H54 (cell line): ENCODE results near the gene RASSF4.

Source experiments
- DNase-seq: peaks from one replicate; pipeline ENCODE4 v3.0.0; 2011; ENCODE audit warnings: low spot score, mixed read lengths; ENCODE audit not compliant: insufficient read length
- FAIRE-seq: peaks from 3 replicates; lab custom pipeline; 2011; peaks lifted over from hg19 to GRCh38; lab: Jason Lieb, UNC
- POLR2A ChIP-seq: IDR thresholded peaks from 2 replicates; pipeline ENCODE4 v1.6.1; 2011; ENCODE audit warnings: low read depth, mild to moderate bottlenecking, low read length

RASSF4 gene

GRCh38 chr10:44993922-44994751 lies 34.5 kb downstream of the RASSF4 start:
- FAIRE-seq (no peak), DNase-seq (no peak)
- TF ChIP-seq POLR2A: no peak

- no peak for TF ChIP-seq POLR2A
- FAIRE-seq: no peak
- no peak for DNase-seq
These were observed 35.3 kb downstream of the RASSF4 start for GRCh38 chr10:44994752-44995530.

- FAIRE-seq (no peak), DNase-seq (no peak)
- no peak for TF ChIP-seq POLR2A
These were observed 35.9 kb downstream of the RASSF4 start for GRCh38 chr10:44995581-44995913.

- no peak for DNase-seq
- no peak for TF ChIP-seq POLR2A
- no peak for FAIRE-seq
These were observed 36.5 kb downstream of the RASSF4 start for GRCh38 chr10:44995914-44996669.

GRCh38 chr10:44997105-44997748 lies 37.6 kb downstream of the RASSF4 start:
- TF ChIP-seq POLR2A: no peak
- FAIRE-seq (no peak), DNase-seq (no peak)

- DNase-seq (no peak), FAIRE-seq (no peak)
- TF ChIP-seq POLR2A: no peak
These were observed 38.6 kb downstream of the RASSF4 start for GRCh38 chr10:44998146-44998631.

GRCh38 chr10:45000138-45000751 lies 40.6 kb downstream of the RASSF4 start:
- FAIRE-seq (no peak), DNase-seq (no peak)
- TF ChIP-seq POLR2A: no peak

GRCh38 chr10:45000752-45001380 lies 41.3 kb downstream of the RASSF4 start, which contains the start of gene ZNF22:
Gene ZNF22 (plus strand): TSS chr10:45000923. CDS start chr10:45003369, 2,446 bp downstream.
- FAIRE-seq (no peak), DNase-seq (peak; percentile 45)

GRCh38 chr10:45001381-45002148 lies 42.0 kb downstream of the RASSF4 start:
- TF ChIP-seq POLR2A: peak; percentile 37; the same call in 1 of the 2 replicates
- DNase-seq (peak; percentile 65), FAIRE-seq (no peak)

More at GRCh38 chr10:45000752-45001380, 41.3 kb downstream of the RASSF4 start, which contains the start of gene ZNF22:
- peak; percentile 51 for TF ChIP-seq POLR2A

GRCh38 chr10:45003432-45004000 lies 43.9 kb downstream of the RASSF4 start:
- TF ChIP-seq POLR2A: no peak
- DNase-seq (no peak), FAIRE-seq (no peak)

- DNase-seq (no peak), FAIRE-seq (no peak)
- TF ChIP-seq POLR2A: no peak
These were observed 45.1 kb downstream of the RASSF4 start for GRCh38 chr10:45004661-45005060.
